Stimulated activated CD8-positive, alpha-beta memory T cell treated with anti-CD3 and anti-CD28 coated beads, Interleukin-12 subunit alpha, Interleukin-12 subunit beta, amount 100 ng/mL, for 4 hours (primary cell): ENCODE results near the gene SUB1.
"Not testable (repeated sequence)": the region's sequence is repeated elsewhere in the genome, so short reads cannot be mapped to it uniquely, and the experiment has no call there.

Experiments
- DNase-seq: peaks from one replicate; pipeline ENCODE4 v3.0.0-alpha.2; 2020; ENCODE audit warnings: low read depth

The SUB1 gene

DNA sequence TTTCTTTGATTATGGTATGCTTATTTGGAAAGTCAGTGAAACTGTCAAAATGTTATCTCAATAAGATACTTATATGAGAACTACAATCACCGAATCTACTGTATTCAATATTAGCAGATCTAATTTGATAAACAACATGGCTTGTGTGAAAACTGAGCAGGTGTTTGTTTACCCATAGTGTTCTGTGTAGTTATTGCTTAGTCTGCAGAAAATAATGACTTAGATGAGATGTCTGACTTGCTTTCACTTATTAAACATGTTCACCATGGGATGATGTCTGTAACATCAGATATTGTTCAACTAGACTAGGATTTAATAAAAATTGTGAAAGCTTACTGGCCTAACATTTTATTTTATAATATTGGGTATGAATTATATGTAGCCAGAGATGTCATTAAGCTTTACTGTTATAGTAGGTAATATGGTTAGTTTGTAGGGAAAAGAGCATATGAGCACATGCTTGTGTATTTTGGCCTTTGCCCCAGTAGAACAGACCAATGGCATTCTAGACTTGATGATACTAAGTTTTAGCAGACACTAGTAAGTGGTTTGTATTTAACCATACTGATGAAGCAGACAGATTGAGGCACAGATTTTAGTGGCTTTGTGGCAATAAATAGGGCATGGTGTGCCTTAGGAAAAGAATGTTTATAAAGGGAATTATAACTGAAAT lies 16.4 kb downstream of the SUB1 start:
- DNase-seq: no peak

DNA sequence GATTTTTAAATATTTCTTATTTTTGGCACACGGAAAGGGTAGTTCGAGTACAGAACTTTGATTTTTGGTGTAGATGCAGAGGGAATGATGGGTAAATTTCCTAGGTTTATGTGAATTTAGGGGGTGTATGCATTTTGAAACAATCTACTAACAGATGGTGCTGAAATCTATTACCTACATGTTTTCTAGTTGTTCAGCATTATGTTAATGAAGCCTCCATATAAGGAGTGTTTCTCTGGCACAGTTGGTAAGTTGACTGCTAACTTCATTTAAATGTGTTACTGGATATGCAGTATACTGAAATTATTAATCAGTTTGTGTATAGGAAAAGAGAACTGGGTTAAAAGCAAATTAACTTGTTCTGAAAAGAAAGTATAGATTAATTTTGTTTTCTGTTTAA lies 17.5 kb downstream of the SUB1 start:
- no peak for DNase-seq

DNA sequence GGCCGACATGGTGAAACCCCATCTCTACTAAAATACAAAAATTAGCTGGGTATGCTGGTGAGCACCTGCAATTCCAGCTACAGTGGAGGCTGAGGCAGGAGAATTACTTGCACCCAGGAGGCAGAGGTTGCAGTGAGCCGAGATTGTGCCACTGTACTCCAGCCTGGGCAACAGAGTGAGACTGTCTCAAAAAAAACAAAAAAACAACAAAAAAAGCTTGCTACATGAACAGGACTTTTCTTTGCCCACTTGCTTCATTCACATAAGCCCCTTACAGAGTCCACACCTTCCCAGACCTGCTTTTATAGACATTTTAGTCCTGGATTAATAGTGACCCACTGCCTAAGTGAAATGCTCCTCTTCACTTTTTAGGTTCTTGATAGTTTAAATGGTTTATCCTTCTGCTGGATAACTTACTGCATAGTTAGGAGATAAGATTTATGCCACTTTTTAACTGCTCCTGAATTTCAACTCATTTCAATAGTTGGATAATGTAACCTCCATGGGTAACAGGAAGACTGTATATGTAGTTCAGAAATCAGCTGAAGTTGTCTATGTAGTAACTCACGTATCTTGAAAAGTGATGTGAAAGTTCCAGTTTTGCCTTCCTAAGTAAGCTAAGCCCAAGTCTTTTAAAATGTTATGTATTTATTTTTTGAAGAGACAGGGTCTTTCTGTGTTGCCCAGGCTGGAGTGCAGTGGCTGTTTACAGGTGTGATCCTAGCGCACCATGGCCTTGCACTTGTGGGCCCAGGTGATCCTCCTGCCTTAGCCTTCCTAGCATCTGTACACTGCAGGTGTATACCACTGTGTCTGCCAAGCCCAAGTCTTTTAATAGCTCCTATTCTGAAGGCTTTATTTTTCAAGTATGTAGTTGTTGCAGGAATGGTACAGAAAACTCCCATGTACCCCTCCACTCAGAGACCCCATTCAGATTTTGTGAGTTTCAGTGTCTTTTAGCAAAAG lies 19.7 kb downstream of the SUB1 start:
- no peak for DNase-seq

DNA sequence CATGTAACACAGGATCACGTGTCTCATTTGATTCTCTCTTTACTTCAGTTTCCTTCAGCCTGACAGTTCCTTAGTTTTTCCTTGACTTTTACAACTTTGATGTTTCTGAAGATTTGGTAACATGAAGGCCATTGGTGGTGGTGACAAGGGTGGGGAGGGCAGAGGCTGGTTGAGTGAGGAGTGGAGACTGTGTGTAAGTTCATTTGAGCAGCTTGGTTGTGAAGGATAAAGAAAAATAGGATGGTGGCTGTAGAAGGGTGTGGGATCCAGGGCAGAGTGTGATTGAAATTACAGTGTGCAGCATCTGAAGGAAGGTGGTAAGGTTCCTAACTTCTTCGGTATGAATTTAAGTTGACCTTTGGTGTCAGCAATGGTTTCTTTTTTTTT lies 20.4 kb downstream of the SUB1 start:
- DNase-seq: no peak

DNA sequence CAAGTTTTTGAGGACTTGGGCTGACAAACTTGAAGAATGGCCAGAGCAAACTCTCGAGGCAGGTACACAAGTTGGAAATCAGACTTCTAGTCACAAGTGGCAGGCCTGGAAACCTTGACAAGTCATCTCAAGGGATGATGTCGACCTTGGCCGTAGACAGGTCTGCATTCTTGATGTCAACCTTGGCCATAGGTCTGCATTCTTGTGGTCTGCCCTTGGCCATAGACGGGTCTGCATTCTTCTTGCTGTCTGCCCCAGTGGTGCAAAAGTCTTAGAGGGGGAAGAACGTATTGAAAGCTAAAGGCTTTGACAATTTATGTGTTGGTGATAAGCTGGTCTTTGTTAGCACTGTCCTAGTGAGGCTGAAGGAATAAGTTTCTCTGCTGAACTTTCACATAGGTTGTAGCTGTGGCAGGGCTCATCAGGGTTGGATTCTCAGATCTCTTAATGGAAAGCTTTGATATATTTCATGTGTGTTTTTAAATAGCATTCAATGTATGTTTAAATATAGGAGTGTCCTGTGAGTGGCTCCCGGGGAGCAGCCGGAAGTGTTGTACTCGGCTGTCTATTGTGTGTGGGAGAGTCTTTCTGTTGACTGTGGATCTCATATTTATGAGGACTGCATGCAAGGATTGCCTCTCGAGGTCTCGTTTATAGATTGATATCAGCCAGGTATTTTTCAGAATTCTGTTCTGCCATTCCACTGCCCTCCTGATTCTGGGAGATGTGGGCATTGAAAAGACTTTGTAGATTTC lies 27.0 kb downstream of the SUB1 start:
- DNase-seq: no peak

DNA sequence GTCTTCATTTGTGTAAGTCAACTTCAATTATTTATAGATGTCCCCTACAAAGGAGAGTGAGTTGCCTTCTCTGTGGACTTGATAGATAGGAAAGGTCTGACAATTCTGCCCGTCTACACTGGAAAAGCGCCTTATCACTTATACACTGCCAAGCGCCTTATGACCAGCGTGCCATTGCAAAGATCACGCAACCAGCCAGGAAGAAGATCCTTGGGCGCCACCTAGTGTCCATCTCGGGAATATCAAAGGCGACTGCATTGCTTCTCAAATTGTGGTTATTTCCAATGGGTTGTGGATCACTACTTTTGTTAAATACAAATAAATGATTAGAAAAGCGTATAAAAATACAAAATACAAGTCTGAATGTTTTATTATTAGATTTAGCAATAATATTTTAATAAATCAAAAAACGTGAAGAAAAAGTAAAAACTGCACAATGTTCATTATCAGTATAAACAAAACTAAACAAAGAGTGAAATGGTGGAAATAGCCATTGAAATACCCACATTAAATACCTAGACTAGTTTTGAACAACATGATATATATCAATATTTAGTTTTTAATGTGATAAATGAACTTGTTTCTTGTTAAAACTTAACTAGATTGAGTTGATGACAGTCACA lies 27.8 kb downstream of the SUB1 start:
- peak; percentile 58 for DNase-seq

DNA sequence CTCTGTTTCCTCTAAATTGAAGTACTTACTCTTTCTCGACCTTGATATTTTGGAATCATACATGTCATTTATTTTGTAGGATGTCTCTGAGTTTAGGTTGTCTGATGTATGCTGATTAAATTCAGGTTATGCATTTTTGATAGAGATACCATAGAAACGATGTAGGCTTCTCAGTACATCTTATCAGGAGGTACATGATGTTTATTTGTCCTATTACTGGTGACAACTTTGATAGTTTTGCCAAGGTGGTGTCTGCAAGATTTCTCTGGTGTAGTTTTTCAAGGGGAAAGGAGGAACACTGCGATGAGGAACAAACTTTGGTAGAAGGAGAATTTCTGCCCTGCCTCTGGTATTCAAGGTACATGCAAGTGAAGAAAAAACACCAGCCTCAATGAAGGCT lies 29.9 kb downstream of the SUB1 start:
- DNase-seq: no peak

DNA sequence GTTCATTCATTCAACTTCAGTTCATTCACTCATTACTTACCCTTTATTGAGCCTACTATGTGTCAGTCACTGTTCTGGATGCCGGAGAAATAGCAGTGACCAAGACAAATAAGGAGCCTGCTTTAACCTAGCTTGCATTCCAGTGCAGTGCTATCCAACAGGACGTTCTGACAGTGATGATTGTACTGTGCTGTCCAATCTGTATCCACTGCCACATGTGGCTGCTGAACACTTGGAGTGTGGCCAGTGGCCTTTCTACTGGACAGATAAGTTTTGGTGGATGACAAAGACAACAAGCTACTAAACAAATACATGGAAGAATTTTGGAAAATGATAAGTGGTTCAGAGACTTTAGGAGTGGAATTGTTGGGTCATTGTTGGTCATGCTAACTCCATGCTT lies 33.6 kb downstream of the SUB1 start:
- no peak for DNase-seq

DNA sequence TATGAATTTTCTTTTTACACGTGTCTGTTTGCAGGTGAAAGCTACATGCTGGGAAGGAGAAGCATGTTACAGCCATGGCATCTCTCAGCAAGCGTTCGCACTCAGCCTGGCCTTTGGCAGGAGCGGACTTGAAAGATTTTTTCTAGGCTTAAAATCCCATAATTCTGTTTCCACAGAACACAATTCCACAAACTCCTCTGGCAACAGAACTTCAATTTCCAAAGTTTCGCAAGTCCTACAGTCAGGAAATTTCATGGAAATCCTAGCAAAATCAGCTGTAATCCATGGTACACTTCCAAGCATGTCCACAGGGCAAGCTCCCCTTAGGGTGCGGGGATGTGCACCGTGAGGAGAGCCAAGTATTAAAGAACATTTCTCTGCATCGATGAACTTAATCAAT lies 35.9 kb downstream of the SUB1 start:
- no peak for DNase-seq

DNA sequence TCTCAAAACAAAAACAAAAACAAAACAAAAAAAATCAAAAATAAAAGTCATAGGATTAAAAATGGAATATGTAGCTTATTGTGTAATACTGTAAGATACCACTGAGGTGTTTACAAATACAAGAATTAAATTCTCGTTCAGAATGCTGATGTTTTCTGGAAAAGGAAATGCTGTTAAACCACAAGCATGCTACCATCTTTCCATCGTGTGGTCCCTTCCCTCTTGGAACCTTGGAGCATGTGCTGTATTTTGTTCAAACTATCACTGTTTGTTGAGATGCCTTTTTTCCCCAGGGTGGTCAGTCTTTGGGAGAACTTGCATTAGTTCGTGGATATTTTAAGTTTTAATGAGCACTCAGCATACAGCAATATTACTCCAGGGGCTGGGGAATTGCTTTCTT lies 39.7 kb downstream of the SUB1 start:
- DNase-seq: no peak

DNA sequence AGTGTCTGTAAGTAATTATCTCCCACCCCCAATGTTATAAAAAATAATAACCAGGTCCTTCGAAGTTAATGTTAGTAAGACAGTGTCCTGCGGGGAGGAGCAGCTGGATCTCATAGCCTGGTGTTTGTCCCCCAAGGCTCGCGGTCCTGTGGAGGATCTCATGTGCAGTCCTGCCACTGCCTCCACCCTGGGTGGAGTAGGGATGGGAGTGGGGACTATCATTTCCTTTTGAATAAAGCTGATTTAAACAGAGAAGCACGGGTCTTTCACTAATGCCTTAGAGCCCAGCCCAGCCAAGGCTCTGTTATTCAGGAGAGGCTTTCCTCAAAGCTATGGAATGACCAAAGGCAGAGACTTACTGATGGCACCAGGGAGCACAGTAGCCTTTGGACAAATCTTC lies 40.2 kb downstream of the SUB1 start:
- no peak for DNase-seq

DNA sequence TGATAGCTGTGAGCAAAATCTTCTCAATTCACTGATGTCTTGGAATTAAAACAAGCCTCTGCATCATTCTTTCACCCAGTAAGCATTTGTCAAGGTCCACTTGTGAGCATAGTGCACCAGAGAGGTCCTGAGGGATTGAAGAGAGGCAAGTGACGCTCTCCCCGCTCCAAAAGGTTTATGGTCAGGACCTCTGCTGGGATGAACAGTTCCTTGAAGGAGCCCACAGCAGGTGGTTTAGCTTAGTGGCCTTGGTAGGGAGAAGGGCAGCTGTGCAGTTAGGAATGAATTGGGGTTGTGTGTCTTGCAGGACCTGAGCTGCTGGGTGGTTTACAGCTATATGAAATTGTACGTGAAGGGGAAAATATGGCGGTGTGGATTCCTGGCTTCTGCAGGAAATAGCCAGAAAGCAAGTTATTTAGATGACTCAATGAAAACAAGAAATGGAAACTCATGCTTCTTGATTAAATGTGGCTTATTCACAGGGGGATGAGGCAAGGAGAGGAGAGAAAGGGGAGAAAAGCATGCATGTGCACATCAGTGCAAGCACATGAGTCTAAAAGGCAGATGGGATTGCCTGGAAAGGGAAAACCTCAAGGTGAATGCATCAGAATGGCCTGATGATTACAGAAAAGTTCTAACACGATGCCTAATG lies 42.0 kb downstream of the SUB1 start:
- DNase-seq: no peak

DNA sequence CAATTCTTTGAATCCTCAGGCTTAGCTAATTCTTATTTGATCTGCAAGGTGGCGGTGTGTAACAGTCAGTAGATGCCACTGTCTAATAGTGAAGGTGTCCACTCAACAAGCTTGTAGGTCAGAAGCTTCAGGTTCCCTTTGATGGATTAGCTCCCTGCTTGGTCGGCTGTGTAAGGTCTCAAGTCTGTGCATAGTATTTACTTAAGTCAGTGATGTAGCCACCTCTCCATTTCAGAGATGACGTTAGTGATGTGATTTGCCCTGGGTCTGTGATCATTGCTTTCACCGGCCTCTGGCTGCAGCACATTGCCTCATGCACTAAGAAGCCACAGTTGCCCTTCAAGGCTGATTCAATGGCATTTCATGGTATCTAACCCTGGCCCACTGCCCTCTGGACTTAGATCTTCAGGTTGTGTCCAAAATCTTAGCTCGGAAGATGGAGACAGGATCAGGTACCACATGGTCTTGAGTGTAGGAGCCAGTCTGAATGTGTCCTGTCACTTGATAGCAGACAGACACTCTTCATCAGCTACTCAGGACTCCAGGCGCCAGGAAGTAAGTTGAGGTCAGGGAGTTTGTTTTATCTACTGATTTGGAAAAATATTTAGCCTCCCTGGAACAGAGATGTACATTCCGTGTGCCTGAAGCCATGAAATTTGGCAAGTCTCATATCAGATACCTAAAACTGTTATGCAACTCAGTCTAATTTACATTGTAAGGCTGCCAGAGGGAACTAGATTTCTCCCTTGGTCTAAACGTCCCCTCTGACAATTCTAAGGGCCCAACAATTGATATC lies 42.9 kb downstream of the SUB1 start:
- no peak for DNase-seq

DNA sequence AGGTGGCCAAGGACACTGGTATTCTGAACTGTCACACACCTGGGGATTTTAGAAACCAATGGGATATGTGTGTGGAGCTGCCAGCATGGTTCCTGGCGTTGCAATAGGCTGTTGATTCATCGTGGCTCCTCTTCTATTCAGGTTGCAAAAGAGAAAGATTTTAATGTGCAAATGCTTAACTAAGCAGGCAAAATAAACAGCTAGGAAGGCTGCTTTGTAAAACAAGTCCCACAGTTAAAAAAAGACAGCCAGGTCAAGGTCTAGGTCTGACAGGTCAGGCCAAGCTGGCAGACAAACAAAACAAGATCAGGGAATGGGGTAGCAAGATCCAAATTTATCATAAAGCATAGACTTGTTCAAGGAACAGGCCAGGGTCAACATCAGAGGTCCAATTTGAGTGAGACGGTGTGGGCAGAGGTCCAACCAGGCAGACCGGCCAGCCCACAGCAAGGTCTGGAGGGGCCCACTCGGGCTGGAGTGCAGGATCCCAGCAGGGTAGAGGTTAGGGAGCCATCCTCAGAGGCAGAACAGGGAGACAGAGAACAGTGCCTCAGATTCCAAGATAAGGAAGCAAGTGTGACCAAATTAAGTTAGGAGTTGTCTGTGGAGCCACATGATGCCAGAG lies 45.6 kb downstream of the SUB1 start:
- no peak for DNase-seq

DNA sequence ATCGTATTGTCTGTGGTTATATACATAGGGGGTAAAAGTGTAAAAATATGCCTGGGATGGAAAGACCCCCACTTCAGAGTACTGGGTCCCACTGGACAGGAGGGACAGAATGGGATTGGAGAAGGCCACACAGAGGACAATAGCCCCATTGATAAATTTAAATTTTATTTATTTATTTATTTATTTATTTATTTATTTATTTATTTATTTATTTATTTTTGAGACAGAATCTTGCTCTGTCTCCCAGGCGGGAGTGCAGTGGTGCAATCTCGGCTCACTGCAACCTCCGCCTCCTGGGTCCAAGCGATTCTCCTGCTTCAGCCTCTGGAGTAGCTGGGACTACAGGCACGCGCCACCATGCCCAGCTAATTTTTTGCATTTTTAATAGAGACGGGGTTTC lies 47.7 kb downstream of the SUB1 start:
- not testable (repeated sequence) for DNase-seq

DNA sequence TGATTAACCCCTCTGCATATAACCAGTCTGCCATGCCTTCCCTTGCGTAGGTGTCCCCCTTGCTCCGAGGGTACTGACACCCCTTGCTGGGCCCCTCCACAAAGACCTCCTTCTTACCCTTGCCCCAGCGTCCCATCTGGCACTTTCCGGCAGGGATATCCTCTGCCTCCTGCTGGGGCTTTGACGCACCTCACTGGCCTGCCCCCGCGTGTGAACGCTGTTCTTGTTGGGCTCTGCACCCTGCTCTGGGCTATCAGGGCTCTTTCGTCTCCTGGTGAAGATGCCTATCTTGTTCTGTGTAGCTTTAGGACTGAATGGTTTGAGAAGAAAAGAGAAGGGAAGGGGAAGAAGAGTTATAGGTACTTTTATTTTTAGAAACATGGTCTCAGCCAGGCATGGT lies 53.0 kb downstream of the SUB1 start:
- no peak for DNase-seq

DNA sequence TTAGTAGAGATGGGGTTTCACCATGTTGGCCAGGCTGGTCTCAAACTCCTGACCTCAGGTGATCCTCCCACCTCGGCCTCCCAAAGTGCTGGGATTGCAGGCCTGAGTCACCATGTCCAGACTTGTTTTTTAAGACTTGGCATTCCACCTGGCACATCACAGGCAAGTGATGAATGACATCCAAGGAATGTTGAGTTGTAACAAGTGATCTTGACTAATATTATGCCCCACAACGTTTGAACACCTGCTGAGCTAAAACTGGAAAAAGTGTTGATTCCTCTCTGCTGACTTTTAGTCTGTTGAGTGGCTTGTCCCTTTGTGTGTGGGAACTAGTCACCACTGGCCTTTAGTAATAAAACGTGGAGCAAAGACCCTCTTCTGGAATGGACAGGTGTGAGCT lies 54.6 kb downstream of the SUB1 start:
- no peak for DNase-seq

DNA sequence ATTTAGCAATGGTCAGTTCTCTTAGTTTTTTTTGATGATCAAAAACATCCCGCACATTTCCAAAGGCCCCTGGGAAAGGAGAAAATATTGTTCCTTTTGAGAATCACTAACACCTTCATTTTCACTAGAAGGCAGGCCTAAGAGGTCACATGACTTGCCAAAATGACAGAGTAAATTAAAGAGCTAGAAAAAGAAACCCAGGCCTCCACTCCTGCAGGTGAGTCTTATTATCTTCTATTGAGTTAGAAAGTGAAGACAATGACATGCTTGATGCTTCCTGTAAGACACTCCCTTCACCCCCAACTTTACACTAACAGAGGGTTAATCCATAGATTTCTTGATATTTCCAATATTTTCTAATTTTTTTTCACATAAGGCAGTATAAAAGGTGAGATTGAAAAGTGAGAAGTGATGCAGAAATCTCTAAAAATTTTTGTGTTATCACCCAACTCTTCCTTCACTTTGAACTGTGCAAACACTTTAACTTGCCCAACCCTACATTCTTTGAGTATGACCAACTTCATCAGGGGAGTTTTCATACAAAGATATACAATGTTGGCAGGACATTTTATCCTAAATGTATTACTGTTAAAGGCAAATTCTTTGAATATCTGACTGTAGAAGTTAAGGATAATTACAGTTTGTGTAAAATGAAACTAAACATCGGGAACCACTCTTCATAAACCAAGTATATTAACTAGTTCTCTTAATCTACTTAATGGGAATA lies 57.1 kb downstream of the SUB1 start:
- DNase-seq: no peak

DNA sequence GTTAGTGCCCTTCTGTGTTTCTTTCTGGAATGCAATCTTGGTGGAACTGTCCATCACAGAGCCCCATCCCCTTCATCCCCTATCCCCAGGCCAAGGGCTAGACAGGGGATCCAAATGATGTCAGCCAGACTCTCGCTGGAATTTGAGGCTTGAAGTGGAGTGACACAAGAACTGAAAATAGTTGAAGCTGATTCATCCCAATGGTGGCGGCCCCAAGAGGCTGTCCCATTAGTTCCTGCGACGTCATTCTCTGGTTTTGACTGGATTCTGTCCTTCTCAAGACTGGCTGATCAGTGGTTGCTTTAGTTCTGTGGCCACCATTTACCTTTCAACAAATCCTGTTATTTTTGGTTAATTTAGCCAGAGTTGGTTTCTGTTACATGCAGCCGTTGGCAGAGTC lies 59.9 kb downstream of the SUB1 start:
- no peak for DNase-seq
